Glomerular endothelial cell (primary cell): ENCODE measurements around the gene LCORL. TPM values are rescaled to one million over a fixed set of nuclear protein-coding genes. Genes with fewer than 3 reads are reported as not detected.
"Not testable (repeated sequence)": the region's sequence is repeated elsewhere in the genome, so short reads cannot be mapped to it uniquely, and the experiment has no call there.

ENCODE experiments used
- DNase-seq: peaks from one replicate; pipeline ENCODE4 v3.0.0-alpha.2; 2011; ENCODE audit warnings: low read depth, low spot score; ENCODE audit errors: extremely low read depth
- total RNA-seq: library from RNA; depleted of rRNA; stranded (reverse); fragments of >200 nt; gene quantifications from 2 replicates; pipeline ENCODE4 v1.2.3, GENCODE V29; 2015

The LCORL gene
- total RNA-seq, 1 donor from 2014 or later = 19.4 TPM

GRCh38 chr4:17865866-17866363 lies 155.6 kb downstream of the LCORL start:
- no peak for DNase-seq

GRCh38 chr4:17861906-17862305 lies 159.6 kb downstream of the LCORL start:
- not testable (repeated sequence) for DNase-seq

- no peak for DNase-seq
Measured at GRCh38 chr4:17859793-17860406, 161.7 kb downstream of the LCORL start.

GRCh38 chr4:17854036-17854435 lies 167.5 kb downstream of the LCORL start:
- DNase-seq = no peak

- DNase-seq = no peak
Measured at GRCh38 chr4:17851959-17852358, 169.6 kb downstream of the LCORL start.

GRCh38 chr4:17850295-17850694 lies 171.3 kb downstream of the LCORL start:
- DNase-seq = not testable (repeated sequence)

GRCh38 chr4:17846266-17846665 lies 175.3 kb downstream of the LCORL start:
- no peak for DNase-seq

GRCh38 chr4:17823871-17824669 lies 197.5 kb downstream of the LCORL start:
- DNase-seq = no peak

- DNase-seq = peak; percentile 56
Measured at GRCh38 chr4:17817027-17817426, 204.5 kb downstream of the LCORL start.

- DNase-seq = no peak
Measured at GRCh38 chr4:17816142-17816541, 205.4 kb downstream of the LCORL start.

- peak; percentile 55 for DNase-seq
Measured at GRCh38 chr4:17814140-17814539, 207.4 kb downstream of the LCORL start.

- DNase-seq = no peak
Measured at GRCh38 chr4:17812801-17813200, 208.8 kb downstream of the LCORL start.

- DNase-seq = no peak
Measured at GRCh38 chr4:17812125-17812524, 209.4 kb downstream of the LCORL start.

- no peak for DNase-seq
Measured at GRCh38 chr4:17811078-17811603, 210.4 kb downstream of the LCORL start.

- DNase-seq = peak; percentile 96
Measured at GRCh38 chr4:17810260-17811077, 211.1 kb downstream of the LCORL start, which contains the start of the genes DCAF16 and NCAPG. DCAF16 (minus strand) TSS chr4:17810757; CDS start chr4:17804141, 6,616 bp downstream. NCAPG (plus strand) TSS chr4:17810979; CDS start chr4:17811078, 99 bp downstream.

GRCh38 chr4:17809667-17810066 lies 211.9 kb downstream of the LCORL start:
- DNase-seq = no peak

GRCh38 chr4:17807446-17807845 lies 214.1 kb downstream of the LCORL start:
- DNase-seq = no peak

GRCh38 chr4:17805580-17806155 lies 215.9 kb downstream of the LCORL start:
- no peak for DNase-seq

GRCh38 chr4:17797808-17798207 lies 223.7 kb downstream of the LCORL start:
- no peak for DNase-seq

- DNase-seq = no peak
Measured at GRCh38 chr4:17794730-17795129, 226.8 kb downstream of the LCORL start.
